Type B pancreatic cell (in vitro differentiated cells): ENCODE data around the gene DOCK3. TPM values are rescaled to one million over a fixed set of nuclear protein-coding genes. Genes with fewer than 3 reads are reported as not detected.

Experiments
- DNase-seq: peaks from one replicate; pipeline ENCODE4 v3.0.0; 2021; ENCODE audit warnings: mixed read lengths; ENCODE audit not compliant: unreplicated experiment; ENCODE audit errors: extremely low spot score
- H3K27ac Mint-ChIP-seq: 2 replicates; pipeline ENCODE4 v1.8.0; 2021; ENCODE audit warnings: mild to moderate bottlenecking, mixed read lengths
- H3K27me3 Mint-ChIP-seq: 2 replicates; pipeline ENCODE4 v1.8.0; 2021; ENCODE audit warnings: mixed read lengths
- H3K36me3 Mint-ChIP-seq: 2 replicates; pipeline ENCODE4 v1.8.0; 2021; ENCODE audit warnings: mixed read lengths
- H3K4me1 Mint-ChIP-seq: one replicate; pipeline ENCODE4 v1.8.0; 2021; ENCODE audit warnings: mixed read lengths; ENCODE audit not compliant: unreplicated experiment
- H3K4me3 Mint-ChIP-seq: 2 replicates; pipeline ENCODE4 v1.8.0; 2021; ENCODE audit warnings: mild to moderate bottlenecking, mixed read lengths
- H3K9me3 Mint-ChIP-seq: 2 replicates; pipeline ENCODE4 v1.8.0; 2021; ENCODE audit warnings: mixed read lengths
- total RNA-seq: library from RNA; stranded (reverse); gene quantifications from 2 replicates; pipeline ENCODE4 v1.2.1, GENCODE V29; 2021; ENCODE audit warnings: low replicate concordance
- TF ChIP-seq, protein P1 (sequence below): fragments of 200-600 bp; sonication (generic); conservative IDR thresholded peaks from 2 replicates; pipeline ENCODE4 v1.5.0; 2021; ENCODE audit warnings: antibody characterized with exemption, mild to moderate bottlenecking

Gene DOCK3
- total RNA-seq, 1 donor from 2014 or later, result 5.9 TPM

DNA sequence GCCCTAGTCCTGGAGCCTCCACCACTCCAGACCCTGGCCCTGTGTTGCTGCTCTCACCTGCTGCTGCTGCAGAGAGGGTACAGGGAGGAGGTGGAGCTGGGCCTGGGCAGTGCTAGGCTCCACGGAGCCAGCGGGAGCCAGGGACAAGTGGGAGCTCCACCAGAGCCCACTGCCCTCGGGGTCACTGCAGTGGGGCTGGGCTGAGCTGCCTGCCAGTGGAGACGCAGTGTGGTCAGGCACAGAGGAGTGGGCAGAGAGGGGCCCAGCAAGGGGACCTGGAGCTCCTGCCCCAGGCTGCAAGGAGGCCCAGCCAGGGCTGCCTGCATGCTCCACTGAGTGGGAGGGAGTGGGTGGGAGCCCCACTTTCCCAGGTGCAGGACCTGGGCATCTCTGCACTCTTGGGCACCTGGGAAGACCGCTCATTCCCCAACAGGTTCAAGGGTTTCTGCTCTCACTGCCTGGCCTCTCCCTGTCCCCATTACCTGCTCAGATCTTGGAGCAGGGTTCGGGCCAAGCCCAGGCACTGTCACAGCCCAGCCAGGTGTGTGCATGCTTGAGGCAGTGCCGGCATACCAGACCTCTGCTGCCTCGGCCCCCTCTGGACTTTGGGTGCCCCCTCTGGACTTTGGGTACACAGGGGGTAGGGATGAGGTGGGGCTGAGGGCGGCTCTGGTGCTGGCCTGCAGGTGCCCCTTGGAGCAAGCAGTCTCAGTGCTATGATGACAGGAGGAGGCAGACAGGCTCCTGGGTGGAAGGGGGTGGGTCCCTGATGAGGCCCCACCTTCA is 308.0 kb downstream of the DOCK3 start:
- H3K9me3 Mint-ChIP-seq, result no peaks in the 10 kb centered on the region
- no peaks in the 10 kb centered on the region for H3K36me3 Mint-ChIP-seq

DNA sequence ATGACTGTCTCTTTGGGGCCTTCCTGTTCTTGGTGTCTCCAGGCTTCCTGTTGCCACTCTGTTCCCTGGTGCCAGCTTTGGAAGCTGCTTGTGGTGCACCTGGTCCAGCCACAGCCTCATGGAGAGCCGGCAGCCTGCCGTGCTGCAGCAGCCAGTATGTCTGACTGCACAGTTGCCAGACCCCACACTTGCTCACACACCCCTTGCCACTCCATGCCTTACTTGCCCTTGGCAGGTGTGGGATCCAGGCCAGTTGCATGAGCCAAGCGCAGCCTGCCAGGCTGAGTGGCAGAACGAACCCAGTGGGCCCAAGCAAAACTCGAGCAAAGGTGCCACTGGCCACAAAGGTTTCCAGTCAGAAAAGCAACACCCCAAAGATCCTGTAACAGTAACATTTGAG is 309.2 kb downstream of the DOCK3 start:
- Mint-ChIP-seq H3K4me3 (no peak overlapping the region), H3K4me1 (peaks cover 9% of the 10 kb centered on the region), H3K9me3 (no peaks in the 10 kb centered on the region), H3K27ac (no peak overlapping the region), H3K36me3 (no peaks in the 10 kb centered on the region), H3K27me3 (no peaks in the 10 kb centered on the region)
- TF ChIP-seq, protein P1, sequence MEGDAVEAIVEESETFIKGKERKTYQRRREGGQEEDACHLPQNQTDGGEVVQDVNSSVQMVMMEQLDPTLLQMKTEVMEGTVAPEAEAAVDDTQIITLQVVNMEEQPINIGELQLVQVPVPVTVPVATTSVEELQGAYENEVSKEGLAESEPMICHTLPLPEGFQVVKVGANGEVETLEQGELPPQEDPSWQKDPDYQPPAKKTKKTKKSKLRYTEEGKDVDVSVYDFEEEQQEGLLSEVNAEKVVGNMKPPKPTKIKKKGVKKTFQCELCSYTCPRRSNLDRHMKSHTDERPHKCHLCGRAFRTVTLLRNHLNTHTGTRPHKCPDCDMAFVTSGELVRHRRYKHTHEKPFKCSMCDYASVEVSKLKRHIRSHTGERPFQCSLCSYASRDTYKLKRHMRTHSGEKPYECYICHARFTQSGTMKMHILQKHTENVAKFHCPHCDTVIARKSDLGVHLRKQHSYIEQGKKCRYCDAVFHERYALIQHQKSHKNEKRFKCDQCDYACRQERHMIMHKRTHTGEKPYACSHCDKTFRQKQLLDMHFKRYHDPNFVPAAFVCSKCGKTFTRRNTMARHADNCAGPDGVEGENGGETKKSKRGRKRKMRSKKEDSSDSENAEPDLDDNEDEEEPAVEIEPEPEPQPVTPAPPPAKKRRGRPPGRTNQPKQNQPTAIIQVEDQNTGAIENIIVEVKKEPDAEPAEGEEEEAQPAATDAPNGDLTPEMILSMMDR, result no peak
- DNase-seq, result no peak

More for the DNA sequence above, 308.0 kb downstream of the DOCK3 start:
- TF ChIP-seq, protein P1, result no peak
- Mint-ChIP-seq H3K4me3 (no peak overlapping the region), H3K27me3 (no peaks in the 10 kb centered on the region), H3K4me1 (peaks cover 10% of the 10 kb centered on the region), H3K27ac (no peak overlapping the region)
- DNase-seq, result no peak

DNA sequence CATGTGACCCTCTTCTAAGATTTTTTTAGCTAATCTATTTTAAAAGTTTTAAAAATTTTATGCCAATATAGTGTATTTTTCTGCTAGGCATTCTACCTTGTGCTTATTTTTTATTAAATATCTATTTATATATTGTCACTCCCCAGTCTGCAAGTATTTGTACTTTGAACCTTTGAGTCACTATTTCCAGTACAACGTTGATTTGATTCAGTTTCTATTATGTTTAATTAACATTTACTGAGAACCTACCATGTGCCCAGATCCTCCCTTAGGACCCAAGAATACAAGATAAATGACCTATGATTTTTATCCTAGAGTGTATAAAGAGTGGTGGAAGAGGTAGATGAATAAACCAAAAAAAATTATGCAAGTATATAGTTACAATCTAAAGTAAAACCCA is 311.2 kb downstream of the DOCK3 start:
- Mint-ChIP-seq H3K9me3 (peaks cover 3% of the 10 kb centered on the region), H3K4me1 (peaks cover 4% of the 10 kb centered on the region), H3K36me3 (no peaks in the 10 kb centered on the region), H3K4me3 (no peak overlapping the region), H3K27me3 (no peaks in the 10 kb centered on the region), H3K27ac (no peak overlapping the region)
- DNase-seq, result no peak
- TF ChIP-seq, protein P1, result no peak

DNA sequence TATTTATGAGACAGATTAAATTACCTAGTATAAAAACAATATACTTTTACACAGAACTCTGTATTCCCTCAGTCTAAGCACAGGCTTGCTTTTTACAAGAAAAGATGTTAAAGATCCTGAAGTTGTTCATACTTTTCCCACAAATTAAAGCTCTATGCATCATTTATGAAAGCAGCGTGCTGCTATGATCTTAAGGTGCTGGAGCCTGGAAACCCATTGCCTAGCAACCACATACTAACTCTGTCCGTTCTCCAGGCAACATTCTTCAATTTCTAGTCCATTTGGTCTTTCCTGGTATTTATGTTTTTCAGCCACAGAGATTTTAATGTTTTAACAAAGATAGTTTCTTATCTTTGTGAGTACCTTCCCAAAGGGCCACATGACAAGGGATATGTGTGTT is 312.0 kb downstream of the DOCK3 start:
- Mint-ChIP-seq H3K27me3 (no peaks in the 10 kb centered on the region), H3K9me3 (peaks cover 6% of the 10 kb centered on the region), H3K4me1 (peaks cover 4% of the 10 kb centered on the region), H3K4me3 (no peak overlapping the region), H3K27ac (no peak overlapping the region), H3K36me3 (peaks cover 3% of the 10 kb centered on the region)
- no peak for DNase-seq
- TF ChIP-seq, protein P1, result no peak

DNA sequence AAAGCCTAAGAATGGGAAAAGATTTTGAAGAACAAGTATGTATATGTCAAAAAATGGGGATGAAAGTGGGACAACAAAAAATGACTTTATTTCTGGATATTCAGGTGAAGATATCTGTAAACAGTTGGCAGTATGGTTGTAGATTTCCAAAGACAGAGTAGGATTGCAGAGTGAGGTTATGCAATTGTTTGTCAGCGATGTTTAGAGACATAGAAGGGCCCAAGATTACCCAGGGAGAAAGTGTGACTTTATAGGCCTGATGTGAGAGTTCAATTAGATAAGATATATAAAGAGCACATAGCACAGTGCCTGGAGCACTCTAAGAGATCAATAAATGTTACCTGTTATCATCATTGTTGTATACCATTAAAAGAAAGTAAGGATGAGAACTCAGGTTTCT is 319.8 kb downstream of the DOCK3 start:
- peaks cover 5% of the 10 kb centered on the region for H3K36me3 Mint-ChIP-seq
- no peak overlapping the region for H3K4me3 Mint-ChIP-seq
- DNase-seq, result no peak
- H3K4me1 Mint-ChIP-seq, result no peaks in the 10 kb centered on the region
- TF ChIP-seq, protein P1, result no peak
- peaks cover 6% of the 10 kb centered on the region for H3K9me3 Mint-ChIP-seq
- H3K27me3 Mint-ChIP-seq, result no peaks in the 10 kb centered on the region
- H3K27ac Mint-ChIP-seq, result no peak overlapping the region
